HCT116 (cell line): ENCODE results near the gene TOPBP1. TPM values are rescaled to one million over a fixed set of nuclear protein-coding genes. Genes with fewer than 3 reads are reported as not detected.

Experiments used
- ATAC-seq: fragments of 200-7000 bp; cut with Tn5 transposase; 2 replicates; pipeline ENCODE4 v1.9.1; 2020; ENCODE audit warnings: mild to moderate bottlenecking, moderate library complexity
- BruUV-seq: library from RNA; stranded (reverse); fragments of 400-500 nt; replicated peaks from 2 replicates; lab custom pipeline; 2021; lab: Mats Ljungman, UMichigan
- CTCF ChIA-PET: fragments of 300-600 bp; sonication (Branson Sonifier 250); formaldehyde crosslinking; loops from one replicate; lab custom pipeline; 2021; ENCODE audit warnings: antibody characterized with exemption; lab: Charles Lee
- POLR2A ChIA-PET: fragments of 300-600, 350-600 bp; sonication (Branson Sonifier 250); formaldehyde crosslinking; loops from one replicate; lab custom pipeline; 2021; ENCODE audit warnings: antibody characterized with exemption; lab: Charles Lee
- RAD21 ChIA-PET, 2 experiments: fragments of 300-600 bp; sonication (Branson Sonifier 250); formaldehyde crosslinking; loops; one replicate each; lab custom pipeline; 2023; ENCODE audit warnings: low total read pairs in 2 of 2; ENCODE audit not compliant: uncharacterized antibody in 2 of 2, unreplicated experiment in 2 of 2, low non-redundant PET in 1 of 2; lab: Charles Lee
- DNase-seq: peaks from one replicate; pipeline ENCODE4 v3.0.0-alpha.2; 2010; ENCODE audit warnings: low read depth, low spot score
- H2AFZ ChIP-seq: fragments of 200-600 bp; shearing (Covaris generic), sonication (generic); 2 replicates; pipeline ENCODE4 v1.6.1; 2017; ENCODE audit warnings: low read depth, mixed run types, mixed read lengths, antibody characterized with exemption, low read length; ENCODE audit not compliant: poor library complexity, severe bottlenecking
- H3K27ac ChIP-seq: 2 replicates; pipeline ENCODE4 v1.5.1; 2012; ENCODE audit warnings: low read depth, low read length
- H3K27me3 ChIP-seq: fragments of 200-600 bp; sonication (generic); 2 replicates; pipeline ENCODE4 v1.6.1; 2016; ENCODE audit warnings: mixed run types, low read length, mixed read lengths; ENCODE audit not compliant: insufficient read depth
- H3K36me3 ChIP-seq, 2 experiments: fragments of 200-500 bp in 1 of 2; fragments of 200-600 bp in 1 of 2; sonication (Bioruptor generic) in 1 of 2; sonication (generic) in 1 of 2; 2 replicates each; pipeline versions ENCODE4 v1.5.1 to v1.6.1; 2014 to 2016; ENCODE audit warnings: low read length in 2 of 2, inconsistent platforms in 1 of 2, mixed read lengths in 1 of 2, mixed run types in 1 of 2; ENCODE audit not compliant: insufficient read depth in 2 of 2, control insufficient read depth in 1 of 2
- H3K4me1 ChIP-seq, 2 experiments: fragments of 200-600 bp in 1 of 2; sonication (generic) in 1 of 2; 2 replicates each; pipeline versions ENCODE4 v1.5.1 to v1.6.1; 2012 to 2017; ENCODE audit warnings: low read length in 2 of 2, inconsistent platforms in 1 of 2, mild to moderate bottlenecking in 1 of 2, mixed read lengths in 1 of 2, mixed run types in 1 of 2, moderate library complexity in 1 of 2; ENCODE audit not compliant: insufficient read depth in 2 of 2, control insufficient read depth in 1 of 2
- H3K4me2 ChIP-seq: fragments of 200-600 bp; sonication (generic); 2 replicates; pipeline ENCODE4 v1.6.1; 2017; ENCODE audit warnings: mixed run types, low read length, mixed read lengths
- H3K4me3 ChIP-seq, 2 experiments: fragments of 200-600 bp in 1 of 2; sonication (generic) in 1 of 2; replicated peaks in 1 of 2; 2 replicates each; pipeline ENCODE4 v1.5.1; 2011 to 2016; ENCODE audit warnings: low read length in 2 of 2, control low read depth in 1 of 2, low read depth in 1 of 2, mild to moderate bottlenecking in 1 of 2, mixed read lengths in 1 of 2, mixed run types in 1 of 2
- H3K79me2 ChIP-seq: fragments of 200-600 bp; sonication (generic); 2 replicates; pipeline ENCODE4 v1.6.1; 2017; ENCODE audit warnings: mild to moderate bottlenecking, mixed run types, low read length, moderate library complexity, mixed read lengths; ENCODE audit not compliant: insufficient read depth
- H3K9ac ChIP-seq: fragments of 200-600 bp; sonication (generic); 2 replicates; pipeline ENCODE4 v1.6.1; 2016; ENCODE audit warnings: low read length, mixed read lengths
- H3K9me2 ChIP-seq: fragments of 200-600 bp; sonication (generic), shearing (Covaris generic); 2 replicates; pipeline ENCODE4 v1.6.1; 2017; ENCODE audit warnings: mixed run types, mild to moderate bottlenecking, moderate library complexity; ENCODE audit not compliant: insufficient read depth
- H3K9me3 ChIP-seq, 2 experiments: fragments of 200-500 bp in 1 of 2; fragments of 200-600 bp in 1 of 2; sonication (Bioruptor generic) in 1 of 2; sonication (generic) in 1 of 2; 2 replicates each; pipeline ENCODE4 v1.6.1; 2014 to 2017; ENCODE audit warnings: low read length in 2 of 2, mixed read lengths in 2 of 2, inconsistent platforms in 1 of 2, low read depth in 1 of 2, mild to moderate bottlenecking in 1 of 2, mixed run types in 1 of 2, moderate library complexity in 1 of 2; ENCODE audit not compliant: control insufficient read depth in 1 of 2, insufficient read depth in 1 of 2
- H4K20me1 ChIP-seq: fragments of 200-600 bp; sonication (generic), shearing (Covaris generic); 2 replicates; pipeline ENCODE4 v1.6.1; 2017; ENCODE audit warnings: mixed run types, mild to moderate bottlenecking, moderate library complexity; ENCODE audit not compliant: insufficient read depth
- CEBPB ChIP-seq: IDR thresholded peaks from 2 replicates; pipeline ENCODE4 v1.6.1; 2012; ENCODE audit warnings: low read depth
- EGR1 ChIP-seq: IDR thresholded peaks from 2 replicates; pipeline ENCODE4 v1.6.1; 2012; ENCODE audit warnings: low read depth
- ELF1 ChIP-seq: IDR thresholded peaks from 2 replicates; pipeline ENCODE4 v1.6.1; 2012; ENCODE audit warnings: low read depth, borderline replicate concordance
- FOSL1 ChIP-seq: IDR thresholded peaks from 2 replicates; pipeline ENCODE4 v1.6.1; 2012; ENCODE audit warnings: low read depth
- JUND ChIP-seq: IDR thresholded peaks from 2 replicates; pipeline ENCODE4 v1.6.1; 2012
- POLR2A ChIP-seq: IDR thresholded peaks from 2 replicates; pipeline ENCODE4 v1.7.0; 2011; ENCODE audit warnings: borderline replicate concordance; ENCODE audit not compliant: insufficient read depth, insufficient read length; ENCODE audit errors: extremely low read depth
- POLR2AphosphoS5 ChIP-seq: IDR thresholded peaks from 2 replicates; pipeline ENCODE4 v1.6.1; 2011; ENCODE audit warnings: mild to moderate bottlenecking, low read depth, low read length, moderate library complexity
- RAD21 ChIP-seq: IDR thresholded peaks from 2 replicates; pipeline ENCODE4 v1.6.1; 2012; ENCODE audit warnings: low read depth, mild to moderate bottlenecking
- SIN3A ChIP-seq: IDR thresholded peaks from 2 replicates; pipeline ENCODE4 v1.6.1; 2012; ENCODE audit warnings: low read depth
- SP1 ChIP-seq: IDR thresholded peaks from 2 replicates; pipeline ENCODE4 v1.6.1; 2012; ENCODE audit warnings: low read depth
- SRF ChIP-seq: IDR thresholded peaks from 2 replicates; pipeline ENCODE4 v1.6.1; 2012; ENCODE audit warnings: low read depth
- TCF7L2 ChIP-seq: IDR thresholded peaks from 2 replicates; pipeline ENCODE4 v1.7.0; 2011; ENCODE audit warnings: borderline replicate concordance, inconsistent platforms; ENCODE audit not compliant: insufficient read depth, insufficient read length; ENCODE audit errors: extremely low read depth
- YY1 ChIP-seq: IDR thresholded peaks from 2 replicates; pipeline ENCODE4 v1.6.1; 2011; ENCODE audit warnings: low read length, low read depth, moderate library complexity, mild to moderate bottlenecking; ENCODE audit not compliant: insufficient replicate concordance; ENCODE audit errors: extremely low read depth
- intact Hi-C: fragments of 100-400 bp; cut with micrococcal nuclease; formaldehyde crosslinking; loops from 2 replicates; pipeline ENCODE4 v1.10.0; 2022
- total RNA-seq: library from RNA; stranded (reverse); gene quantifications from one replicate; pipeline ENCODE4 v1.2.1, GENCODE V29; 2021; ENCODE audit not compliant: unreplicated experiment
- TF ChIP-seq, protein P1 (sequence below), 3 experiments: fragments of 200-600 bp in 1 of 3; sonication (generic) in 1 of 3; IDR thresholded peaks in 2 of 3; conservative IDR thresholded peaks in 1 of 3; 2 replicates each; pipeline ENCODE4 v1.5.1; 2012 to 2017; ENCODE audit warnings: low read depth in 2 of 3, low read length in 2 of 3, antibody characterized with exemption in 1 of 3, borderline replicate concordance in 1 of 3, control low read depth in 1 of 3, mild to moderate bottlenecking in 1 of 3, mixed read lengths in 1 of 3, mixed run types in 1 of 3, moderate library complexity in 1 of 3; ENCODE audit not compliant: insufficient read depth in 1 of 3
- TF ChIP-seq, protein P2 (sequence below): IDR thresholded peaks from 2 replicates; pipeline ENCODE4 v1.6.1; 2012
- TF ChIP-seq, protein P3 (sequence below): IDR thresholded peaks from 2 replicates; pipeline ENCODE4 v1.6.1; 2012; ENCODE audit warnings: low read depth

TOPBP1 gene
- total RNA-seq, 1 experiment from 2014 or later, result 42.2 TPM

DNA sequence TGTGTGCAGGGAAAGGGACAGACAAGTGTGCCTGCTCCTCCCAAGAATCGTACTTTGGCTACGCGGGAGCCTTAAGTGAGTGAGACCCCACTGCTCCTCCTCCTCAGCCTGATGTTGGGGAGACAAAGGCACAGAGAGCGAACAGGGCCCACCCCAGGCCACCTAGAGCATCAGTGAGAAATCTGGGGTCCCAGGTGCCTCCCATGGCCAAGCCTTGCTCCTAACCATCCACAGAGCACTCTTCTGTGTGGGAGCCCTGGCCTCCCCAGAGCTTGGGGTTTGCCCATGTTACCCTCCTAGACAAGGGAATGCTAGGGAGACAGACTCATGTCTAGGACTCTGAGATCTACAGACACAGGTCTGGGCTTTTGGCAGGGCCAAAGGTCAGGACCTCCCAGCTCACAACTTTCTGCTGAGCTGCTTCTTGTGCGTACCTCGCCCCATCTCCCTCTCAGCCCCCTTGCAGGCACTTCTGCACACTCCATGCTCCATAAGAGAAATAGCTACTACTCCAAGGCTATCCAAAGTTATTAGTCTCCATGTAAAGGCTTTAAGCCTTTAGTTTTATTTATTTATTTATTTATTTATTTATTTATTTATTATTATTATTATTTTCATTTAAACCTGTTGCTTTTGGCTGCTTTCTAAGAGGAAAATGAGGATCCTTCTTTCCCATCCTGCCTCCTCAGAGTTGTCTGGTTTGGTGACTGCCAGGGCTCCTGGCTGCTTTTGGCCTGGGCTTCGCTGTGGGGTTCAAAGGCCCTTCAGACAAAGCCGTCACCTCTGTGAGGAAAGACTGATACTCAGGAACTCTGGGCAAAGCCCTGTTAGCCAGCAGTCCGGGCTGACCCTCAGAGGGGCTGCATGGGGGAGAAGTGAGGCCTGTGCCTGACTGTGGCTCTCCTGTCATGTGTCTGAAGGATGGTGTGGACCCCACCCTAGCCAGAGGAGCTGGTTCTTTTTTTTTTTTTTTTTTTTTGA lies 32.8 kb upstream of the TOPBP1 start:
- Histone ChIP-seq H4K20me1 (no peaks in the 10 kb centered on the region), H2AFZ (no peak overlapping the region), H3K9me2 (no peaks in the 10 kb centered on the region), H3K27me3 (no peaks in the 10 kb centered on the region), H3K9ac (no peak overlapping the region), H3K27ac (no peak overlapping the region), H3K4me3 (no peak overlapping the region)
- RAD21 ChIA-PET, result no interaction called here
- BruUV-seq, result no TSS peak
- POLR2A ChIA-PET, result no interaction called here
- ATAC-seq, result no peak
- no peak for DNase-seq
- TF ChIP-seq CEBPB (no peak), RAD21 (no peak), JUND (no peak), FOSL1 (no peak), SP1 (no peak), TCF7L2 (no peak), EGR1 (no peak), POLR2A (no peak), SIN3A (no peak), SRF (no peak), ELF1 (no peak), POLR2AphosphoS5 (no peak), YY1 (no peak)
- TF ChIP-seq, protein P1, sequence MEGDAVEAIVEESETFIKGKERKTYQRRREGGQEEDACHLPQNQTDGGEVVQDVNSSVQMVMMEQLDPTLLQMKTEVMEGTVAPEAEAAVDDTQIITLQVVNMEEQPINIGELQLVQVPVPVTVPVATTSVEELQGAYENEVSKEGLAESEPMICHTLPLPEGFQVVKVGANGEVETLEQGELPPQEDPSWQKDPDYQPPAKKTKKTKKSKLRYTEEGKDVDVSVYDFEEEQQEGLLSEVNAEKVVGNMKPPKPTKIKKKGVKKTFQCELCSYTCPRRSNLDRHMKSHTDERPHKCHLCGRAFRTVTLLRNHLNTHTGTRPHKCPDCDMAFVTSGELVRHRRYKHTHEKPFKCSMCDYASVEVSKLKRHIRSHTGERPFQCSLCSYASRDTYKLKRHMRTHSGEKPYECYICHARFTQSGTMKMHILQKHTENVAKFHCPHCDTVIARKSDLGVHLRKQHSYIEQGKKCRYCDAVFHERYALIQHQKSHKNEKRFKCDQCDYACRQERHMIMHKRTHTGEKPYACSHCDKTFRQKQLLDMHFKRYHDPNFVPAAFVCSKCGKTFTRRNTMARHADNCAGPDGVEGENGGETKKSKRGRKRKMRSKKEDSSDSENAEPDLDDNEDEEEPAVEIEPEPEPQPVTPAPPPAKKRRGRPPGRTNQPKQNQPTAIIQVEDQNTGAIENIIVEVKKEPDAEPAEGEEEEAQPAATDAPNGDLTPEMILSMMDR (IDR thresholded peaks at IDR 0.05 in 2 of 3, conservative IDR thresholded peaks at IDR 0.05 in 1 of 3; ENCODE audit: borderline replicate concordance in 1 of 3, insufficient read depth in 1 of 3, low read depth in 2 of 3, low read length in 2 of 3), result no peak
- TF ChIP-seq, protein P2, sequence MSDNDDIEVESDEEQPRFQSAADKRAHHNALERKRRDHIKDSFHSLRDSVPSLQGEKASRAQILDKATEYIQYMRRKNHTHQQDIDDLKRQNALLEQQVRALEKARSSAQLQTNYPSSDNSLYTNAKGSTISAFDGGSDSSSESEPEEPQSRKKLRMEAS, result no peak
- TF ChIP-seq, protein P3, sequence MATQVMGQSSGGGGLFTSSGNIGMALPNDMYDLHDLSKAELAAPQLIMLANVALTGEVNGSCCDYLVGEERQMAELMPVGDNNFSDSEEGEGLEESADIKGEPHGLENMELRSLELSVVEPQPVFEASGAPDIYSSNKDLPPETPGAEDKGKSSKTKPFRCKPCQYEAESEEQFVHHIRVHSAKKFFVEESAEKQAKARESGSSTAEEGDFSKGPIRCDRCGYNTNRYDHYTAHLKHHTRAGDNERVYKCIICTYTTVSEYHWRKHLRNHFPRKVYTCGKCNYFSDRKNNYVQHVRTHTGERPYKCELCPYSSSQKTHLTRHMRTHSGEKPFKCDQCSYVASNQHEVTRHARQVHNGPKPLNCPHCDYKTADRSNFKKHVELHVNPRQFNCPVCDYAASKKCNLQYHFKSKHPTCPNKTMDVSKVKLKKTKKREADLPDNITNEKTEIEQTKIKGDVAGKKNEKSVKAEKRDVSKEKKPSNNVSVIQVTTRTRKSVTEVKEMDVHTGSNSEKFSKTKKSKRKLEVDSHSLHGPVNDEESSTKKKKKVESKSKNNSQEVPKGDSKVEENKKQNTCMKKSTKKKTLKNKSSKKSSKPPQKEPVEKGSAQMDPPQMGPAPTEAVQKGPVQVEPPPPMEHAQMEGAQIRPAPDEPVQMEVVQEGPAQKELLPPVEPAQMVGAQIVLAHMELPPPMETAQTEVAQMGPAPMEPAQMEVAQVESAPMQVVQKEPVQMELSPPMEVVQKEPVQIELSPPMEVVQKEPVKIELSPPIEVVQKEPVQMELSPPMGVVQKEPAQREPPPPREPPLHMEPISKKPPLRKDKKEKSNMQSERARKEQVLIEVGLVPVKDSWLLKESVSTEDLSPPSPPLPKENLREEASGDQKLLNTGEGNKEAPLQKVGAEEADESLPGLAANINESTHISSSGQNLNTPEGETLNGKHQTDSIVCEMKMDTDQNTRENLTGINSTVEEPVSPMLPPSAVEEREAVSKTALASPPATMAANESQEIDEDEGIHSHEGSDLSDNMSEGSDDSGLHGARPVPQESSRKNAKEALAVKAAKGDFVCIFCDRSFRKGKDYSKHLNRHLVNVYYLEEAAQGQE, result no peak
- TF ChIP-seq, all 23 proteins: peak for 0
- intact Hi-C loops, result no loop called here
- CTCF ChIA-PET, result no interaction called here
- Histone ChIP-seq H3K79me2 (no peaks in the 10 kb centered on the region), H3K9me3 (no peaks in the 10 kb centered on the region), H3K36me3 (no peaks in the 10 kb centered on the region), H3K4me2 (no peak overlapping the region), H3K4me1 (no peaks in the 10 kb centered on the region)
